Mesenchymal stem cell (in vitro differentiated cells and primary cell): Measurements from ENCODE around the gene DHX58.

ENCODE experiments used
- DNase-seq: peaks from one replicate; pipeline ENCODE4 v3.0.0-alpha.2; 2013
- H2AFZ ChIP-seq: one replicate; pipeline ENCODE4 v1.6.1; 2013; ENCODE audit warnings: low read depth, mild to moderate bottlenecking, control low read depth, inconsistent platforms, low read length, moderate library complexity
- H2AK5ac ChIP-seq: 2 replicates; pipeline ENCODE4 v1.6.1; 2013; ENCODE audit warnings: low read length, moderate library complexity, mild to moderate bottlenecking, inconsistent platforms; ENCODE audit not compliant: severe bottlenecking
- H2BK120ac ChIP-seq: one replicate; pipeline ENCODE4 v1.6.1; 2013; ENCODE audit warnings: low read depth, mild to moderate bottlenecking, inconsistent platforms, low read length, moderate library complexity
- H2BK12ac ChIP-seq, 2 experiments: one replicate each; pipeline ENCODE4 v1.6.1; 2013; ENCODE audit warnings: inconsistent platforms in 2 of 2, low read length in 2 of 2, mild to moderate bottlenecking in 2 of 2, moderate library complexity in 2 of 2, control low read depth in 1 of 2
- H2BK15ac ChIP-seq: one replicate; pipeline ENCODE4 v1.6.1; 2013; ENCODE audit warnings: mild to moderate bottlenecking, low read depth, inconsistent platforms; ENCODE audit not compliant: poor library complexity, severe bottlenecking
- H2BK5ac ChIP-seq: 2 replicates; pipeline ENCODE4 v1.6.1; 2013; ENCODE audit warnings: low read depth, mild to moderate bottlenecking, low read length, control low read depth, inconsistent platforms; ENCODE audit not compliant: poor library complexity, severe bottlenecking
- H3K14ac ChIP-seq, 2 experiments: one replicate each; pipeline ENCODE4 v1.6.1; 2013; ENCODE audit warnings: inconsistent platforms in 2 of 2, low read length in 2 of 2, control low read depth in 1 of 2, mild to moderate bottlenecking in 1 of 2, moderate library complexity in 1 of 2
- H3K18ac ChIP-seq, 2 experiments: one replicate each; pipeline ENCODE4 v1.6.1; 2013; ENCODE audit warnings: inconsistent platforms in 2 of 2, low read length in 2 of 2, control low read depth in 1 of 2, low read depth in 1 of 2, mild to moderate bottlenecking in 1 of 2
- H3K23ac ChIP-seq, 2 experiments: one replicate each; pipeline ENCODE4 v1.6.1; 2013; ENCODE audit warnings: inconsistent platforms in 2 of 2, low read length in 2 of 2, mild to moderate bottlenecking in 2 of 2, moderate library complexity in 2 of 2, control low read depth in 1 of 2
- H3K27ac ChIP-seq: 2 replicates; pipeline ENCODE4 v1.5.1; 2013; ENCODE audit warnings: mild to moderate bottlenecking, moderate library complexity, low read length, control low read depth, inconsistent platforms; ENCODE audit not compliant: poor library complexity, severe bottlenecking
- H3K27me3 ChIP-seq, 2 experiments: 2 replicates each; pipeline versions ENCODE4 v1.6.1 to v1.7.0; 2013; ENCODE audit warnings: low read length in 2 of 2, mild to moderate bottlenecking in 2 of 2, moderate library complexity in 2 of 2, control low read depth in 1 of 2, inconsistent platforms in 1 of 2; ENCODE audit not compliant: control insufficient read depth in 1 of 2, insufficient read depth in 1 of 2
- H3K36me3 ChIP-seq, 2 experiments: 2 replicates each; pipeline versions ENCODE4 v1.6.1 to v1.7.0; 2013; ENCODE audit warnings: low read length in 2 of 2, control low read depth in 1 of 2, inconsistent platforms in 1 of 2, low read depth in 1 of 2, mild to moderate bottlenecking in 1 of 2; ENCODE audit not compliant: insufficient read depth in 2 of 2, control insufficient read depth in 1 of 2
- H3K4ac ChIP-seq, 2 experiments: one replicate each; pipeline ENCODE4 v1.6.1; 2013; ENCODE audit warnings: inconsistent platforms in 2 of 2, low read length in 2 of 2, mild to moderate bottlenecking in 2 of 2, moderate library complexity in 2 of 2, control low read depth in 1 of 2, low read depth in 1 of 2
- H3K4me1 ChIP-seq: 2 replicates; pipeline ENCODE4 v1.6.1; 2013; ENCODE audit warnings: low read depth, low read length, control low read depth; ENCODE audit not compliant: control insufficient read depth, insufficient read depth
- H3K4me2 ChIP-seq: 2 replicates; pipeline ENCODE4 v1.6.1; 2013; ENCODE audit warnings: low read length, mild to moderate bottlenecking, inconsistent platforms; ENCODE audit not compliant: poor library complexity, severe bottlenecking
- H3K4me3 ChIP-seq, 2 experiments: 2 replicates each; pipeline versions ENCODE4 v1.5.1 to v1.7.0; 2013; ENCODE audit warnings: low read length in 2 of 2, mild to moderate bottlenecking in 2 of 2, control low read depth in 1 of 2, low read depth in 1 of 2; ENCODE audit not compliant: insufficient read depth in 1 of 2
- H3K79me1 ChIP-seq: replicated peaks from 2 replicates; pipeline ENCODE4 v1.6.1; 2013; ENCODE audit warnings: mild to moderate bottlenecking, control low read depth, low read length, inconsistent platforms; ENCODE audit not compliant: poor library complexity, severe bottlenecking
- H3K9ac ChIP-seq: 2 replicates; pipeline ENCODE4 v1.7.0; 2013; ENCODE audit warnings: mild to moderate bottlenecking, low read length, moderate library complexity
- H3K9me3 ChIP-seq: 2 replicates; pipeline ENCODE4 v1.7.0; 2013; ENCODE audit warnings: mild to moderate bottlenecking, low read length; ENCODE audit not compliant: control insufficient read depth
- H4K8ac ChIP-seq: one replicate; pipeline ENCODE4 v1.6.1; 2013; ENCODE audit warnings: inconsistent platforms, mild to moderate bottlenecking, low read length, moderate library complexity
- H4K91ac ChIP-seq: one replicate; pipeline ENCODE4 v1.6.1; 2013; ENCODE audit warnings: mild to moderate bottlenecking, low read length, inconsistent platforms
- WGBS: methylation state at CpG from one replicate; pipeline ENCODE4 v1.1.7; 2013; ENCODE audit warnings: mixed read lengths; 5-methylcytosine and 5-hydroxymethylcytosine counted together

DHX58 gene

GRCh38 chr17:42103221-42103954 is 9.1 kb downstream of the DHX58 start:
- WGBS: 77% methylated on average over 11 of the region's 11 CpGs
- H3K18ac ChIP-seq: no peak overlapping the region
- H3K23ac ChIP-seq: no peak overlapping the region
- no peak overlapping the region for H2BK15ac ChIP-seq
- no peaks in the 10 kb centered on the region for H3K79me1 ChIP-seq
- H2AK5ac ChIP-seq: no peak overlapping the region
- H2AFZ ChIP-seq: no peak overlapping the region
- H3K4me3 ChIP-seq: no peak overlapping the region
- peaks cover 0 to 19% of the 10 kb centered on the region in 2 experiments for H3K27me3 ChIP-seq
- H2BK120ac ChIP-seq: no peak overlapping the region
- H2BK12ac ChIP-seq: no peak overlapping the region
- no peak overlapping the region for H4K8ac ChIP-seq
- H3K9me3 ChIP-seq: no peaks in the 10 kb centered on the region
- H3K4me2 ChIP-seq: no peak overlapping the region
- no peak for DNase-seq
- peaks cover 9 to 28% of the 10 kb centered on the region in 2 experiments for H3K36me3 ChIP-seq
- no peak overlapping the region for H3K9ac ChIP-seq
- H3K4ac ChIP-seq: no peak overlapping the region
- no peak overlapping the region for H3K14ac ChIP-seq
- no peak overlapping the region for H2BK5ac ChIP-seq
- peaks cover 15% of the 10 kb centered on the region for H3K4me1 ChIP-seq
- H3K27ac ChIP-seq: no peak overlapping the region
- no peak overlapping the region for H4K91ac ChIP-seq

- H3K23ac ChIP-seq: no peak overlapping the region
- peak; percentile 50 for DNase-seq
- peaks cover 9 to 19% of the 10 kb centered on the region in 2 experiments for H3K36me3 ChIP-seq
- H3K79me1 ChIP-seq: no peaks in the 10 kb centered on the region
- no peak overlapping the region for H2BK5ac ChIP-seq
- WGBS: 43% methylated on average over 14 of the region's 14 CpGs
- H3K27ac ChIP-seq: no peak overlapping the region
- no peak overlapping the region for H3K4ac ChIP-seq
- no peak overlapping the region for H2BK12ac ChIP-seq
- no peak overlapping the region for H3K18ac ChIP-seq
- no peak overlapping the region for H2AK5ac ChIP-seq
- no peak overlapping the region for H3K14ac ChIP-seq
- H3K9ac ChIP-seq: peak overlapping the region; percentile 67
- peak overlapping the region in 1 of 2 experiments; percentile 24 for H3K4me3 ChIP-seq
- no peak overlapping the region for H3K4me2 ChIP-seq
- H4K8ac ChIP-seq: peak overlapping the region; percentile 56
- H2BK120ac ChIP-seq: no peak overlapping the region
- H3K9me3 ChIP-seq: no peaks in the 10 kb centered on the region
- peak overlapping the region; percentile 81 for H2AFZ ChIP-seq
- H2BK15ac ChIP-seq: no peak overlapping the region
- H3K4me1 ChIP-seq: peaks cover 11% of the 10 kb centered on the region
- H3K27me3 ChIP-seq: peaks cover 15 to 35% of the 10 kb centered on the region in 2 experiments
- H4K91ac ChIP-seq: no peak overlapping the region
Observed at GRCh38 chr17:42101513-42102292, 10.8 kb downstream of the DHX58 start.

GRCh38 chr17:42098730-42099399 is 13.6 kb downstream of the DHX58 start:
- 41% methylated on average over 14 of the region's 14 CpGs for WGBS
- Histone ChIP-seq H3K4me3 (no peak overlapping the region), H3K23ac (no peak overlapping the region), H4K91ac (no peak overlapping the region), H3K4ac (no peak overlapping the region), H3K4me1 (peaks cover 11% of the 10 kb centered on the region), H3K27me3 (peaks cover 42 to 44% of the 10 kb centered on the region in 2 experiments), H2BK15ac (no peak overlapping the region), H2BK5ac (no peak overlapping the region), H3K36me3 (peaks cover 4 to 6% of the 10 kb centered on the region in 2 experiments), H2BK12ac (no peak overlapping the region), H4K8ac (no peak overlapping the region), H3K14ac (no peak overlapping the region), H2BK120ac (no peak overlapping the region), H2AK5ac (no peak overlapping the region), H3K9ac (no peak overlapping the region), H3K4me2 (no peak overlapping the region), H3K18ac (no peak overlapping the region), H3K27ac (no peak overlapping the region), H2AFZ (no peak overlapping the region), H3K79me1 (no peaks in the 10 kb centered on the region), H3K9me3 (no peaks in the 10 kb centered on the region)
- no peak for DNase-seq
